ENCODE measurements around the gene CRB3. TPM values are rescaled to one million over a fixed set of nuclear protein-coding genes. Genes with fewer than 3 reads are reported as not detected.

Gene CRB3
- total and polyA plus RNA-seq, 2 donors (not counting 1 experiment from before 2014, with no cell fraction given), result 0.17 TPM; not detected in 1

DNA sequence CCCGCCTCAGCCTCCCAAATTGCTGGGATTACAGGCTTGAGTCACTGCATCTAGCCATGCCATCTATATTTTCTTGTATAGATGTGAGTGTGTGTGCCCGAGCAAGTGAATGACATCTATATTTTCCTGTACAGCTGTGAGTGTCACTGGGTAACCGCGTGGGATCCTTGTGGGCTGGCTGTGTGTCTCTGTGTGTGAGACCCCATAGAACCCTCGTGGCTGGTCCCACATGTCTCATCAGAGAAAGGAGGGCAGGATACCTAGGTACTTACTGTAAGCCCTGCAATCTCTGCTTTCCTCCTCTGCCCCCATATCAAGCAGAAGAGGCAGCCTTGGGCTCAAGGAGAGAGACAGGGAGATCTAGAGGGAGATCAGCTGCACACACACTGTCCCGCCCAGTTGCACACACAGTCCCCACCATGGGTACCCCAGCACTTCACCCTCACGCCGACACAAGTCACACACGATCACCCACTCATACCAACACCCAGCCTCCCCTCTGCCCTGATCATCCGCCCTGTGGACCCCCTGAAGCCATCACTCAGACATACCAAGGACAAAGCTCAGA is 16.9 kb downstream of the CRB3 start:
- no peak overlapping the region for H3K4me3 ChIP-seq (replicated peaks in 1 of 4; ENCODE audit: control extremely low read depth in 1 of 4, insufficient read depth in 1 of 4, low read depth in 3 of 4, low read length in 4 of 4)
- no peak overlapping the region for H3K9ac ChIP-seq (ENCODE audit: insufficient read depth, low read length)
- no peaks in the 10 kb centered on the region for H3K79me2 ChIP-seq (ENCODE audit: control insufficient read depth, insufficient read depth, low read length)
- TF ChIP-seq, protein P1, sequence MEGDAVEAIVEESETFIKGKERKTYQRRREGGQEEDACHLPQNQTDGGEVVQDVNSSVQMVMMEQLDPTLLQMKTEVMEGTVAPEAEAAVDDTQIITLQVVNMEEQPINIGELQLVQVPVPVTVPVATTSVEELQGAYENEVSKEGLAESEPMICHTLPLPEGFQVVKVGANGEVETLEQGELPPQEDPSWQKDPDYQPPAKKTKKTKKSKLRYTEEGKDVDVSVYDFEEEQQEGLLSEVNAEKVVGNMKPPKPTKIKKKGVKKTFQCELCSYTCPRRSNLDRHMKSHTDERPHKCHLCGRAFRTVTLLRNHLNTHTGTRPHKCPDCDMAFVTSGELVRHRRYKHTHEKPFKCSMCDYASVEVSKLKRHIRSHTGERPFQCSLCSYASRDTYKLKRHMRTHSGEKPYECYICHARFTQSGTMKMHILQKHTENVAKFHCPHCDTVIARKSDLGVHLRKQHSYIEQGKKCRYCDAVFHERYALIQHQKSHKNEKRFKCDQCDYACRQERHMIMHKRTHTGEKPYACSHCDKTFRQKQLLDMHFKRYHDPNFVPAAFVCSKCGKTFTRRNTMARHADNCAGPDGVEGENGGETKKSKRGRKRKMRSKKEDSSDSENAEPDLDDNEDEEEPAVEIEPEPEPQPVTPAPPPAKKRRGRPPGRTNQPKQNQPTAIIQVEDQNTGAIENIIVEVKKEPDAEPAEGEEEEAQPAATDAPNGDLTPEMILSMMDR (conservative IDR thresholded peaks at IDR 0.05 in 1 of 2, IDR thresholded peaks at IDR 0.05 in 1 of 2; ENCODE audit: low read depth in 1 of 2, low read length in 2 of 2), result no peak
- no peak for TF ChIP-seq EZH2 (IDR thresholded peaks at IDR 0.05; ENCODE audit: low read length, missing control alignments)
- no peaks in the 10 kb centered on the region for H3K9me3 ChIP-seq (ENCODE audit: control insufficient read depth, insufficient read depth, low read depth, low read length)
- H3K27ac ChIP-seq (ENCODE audit: insufficient read depth, low read length), result no peak overlapping the region
- no peak overlapping the region for H2AFZ ChIP-seq (ENCODE audit: low read length)
- H3K4me2 ChIP-seq (ENCODE audit: extremely low read depth, insufficient read depth, low read length), result no peak overlapping the region
- H4K20me1 ChIP-seq (ENCODE audit: control insufficient read depth, extremely low read depth, insufficient read depth, low read length), result no peaks in the 10 kb centered on the region
- no peaks in the 10 kb centered on the region for H3K27me3 ChIP-seq (ENCODE audit: control insufficient read depth, insufficient read depth, low read length)
- DNase-seq (ENCODE audit: low read depth in 2 of 2), result no peak
- no peaks in the 10 kb centered on the region for H3K36me3 ChIP-seq (ENCODE audit: control insufficient read depth, insufficient read depth, low read length)
- H3K4me1 ChIP-seq (ENCODE audit: control insufficient read depth, extremely low read depth, insufficient read depth, low read length), result no peaks in the 10 kb centered on the region

GRCh38 chr19:6481541-6482342 is 17.7 kb downstream of the CRB3 start, which contains the start of gene DENND1C:
TSS of gene DENND1C (minus strand) at chr19:6481787. CDS start at chr19:6481695, 92 bp downstream.
- DNase-seq (ENCODE audit: low read depth in 2 of 2), result no peak
- Histone ChIP-seq H3K4me1 (ENCODE audit: control insufficient read depth, extremely low read depth, insufficient read depth, low read length) (no peaks in the 10 kb centered on the region), H3K9ac (ENCODE audit: insufficient read depth, low read length) (no peak within 1 kb of the TSS)

GRCh38 chr19:6482343-6482686 is 18.2 kb downstream of the CRB3 start:
- no peak overlapping the region for H3K4me3 ChIP-seq (replicated peaks in 1 of 4; ENCODE audit: control extremely low read depth in 1 of 4, insufficient read depth in 1 of 4, low read depth in 3 of 4, low read length in 4 of 4)
- no peaks in the 10 kb centered on the region for H3K27me3 ChIP-seq (ENCODE audit: control insufficient read depth, insufficient read depth, low read length)
- no peaks in the 10 kb centered on the region for H3K36me3 ChIP-seq (ENCODE audit: control insufficient read depth, insufficient read depth, low read length)
- TF ChIP-seq EZH2 (IDR thresholded peaks at IDR 0.05; ENCODE audit: low read length, missing control alignments), result no peak
- TF ChIP-seq, protein P1 (conservative IDR thresholded peaks at IDR 0.05 in 1 of 2, IDR thresholded peaks at IDR 0.05 in 1 of 2; ENCODE audit: low read depth in 1 of 2, low read length in 2 of 2), result no peak
- H2AFZ ChIP-seq (ENCODE audit: low read length), result no peak overlapping the region
- no peak overlapping the region for H3K9ac ChIP-seq (ENCODE audit: insufficient read depth, low read length)
- H3K79me2 ChIP-seq (ENCODE audit: control insufficient read depth, insufficient read depth, low read length), result no peaks in the 10 kb centered on the region
- H3K4me2 ChIP-seq (ENCODE audit: extremely low read depth, insufficient read depth, low read length), result no peak overlapping the region
- H3K4me1 ChIP-seq (ENCODE audit: control insufficient read depth, extremely low read depth, insufficient read depth, low read length), result no peaks in the 10 kb centered on the region
- H3K9me3 ChIP-seq (ENCODE audit: control insufficient read depth, insufficient read depth, low read depth, low read length), result no peaks in the 10 kb centered on the region
- H4K20me1 ChIP-seq (ENCODE audit: control insufficient read depth, extremely low read depth, insufficient read depth, low read length), result no peaks in the 10 kb centered on the region
- no peak for DNase-seq (ENCODE audit: low read depth in 2 of 2)
- H3K27ac ChIP-seq (ENCODE audit: insufficient read depth, low read length), result no peak overlapping the region

More at GRCh38 chr19:6481541-6482342, 17.7 kb downstream of the CRB3 start, which contains the start of gene DENND1C:
- Histone ChIP-seq H3K79me2 (ENCODE audit: control insufficient read depth, insufficient read depth, low read length) (no peaks in the 10 kb centered on the region), H4K20me1 (ENCODE audit: control insufficient read depth, extremely low read depth, insufficient read depth, low read length) (no peaks in the 10 kb centered on the region), H3K4me3 (replicated peaks in 1 of 4; ENCODE audit: control extremely low read depth in 1 of 4, insufficient read depth in 1 of 4, low read depth in 3 of 4, low read length in 4 of 4) (no peak within 1 kb of the TSS), H3K4me2 (ENCODE audit: extremely low read depth, insufficient read depth, low read length) (no peak within 1 kb of the TSS), H3K9me3 (ENCODE audit: control insufficient read depth, insufficient read depth, low read depth, low read length) (no peaks in the 10 kb centered on the region), H2AFZ (ENCODE audit: low read length) (no peak within 1 kb of the TSS), H3K36me3 (ENCODE audit: control insufficient read depth, insufficient read depth, low read length) (no peaks in the 10 kb centered on the region), H3K27ac (ENCODE audit: insufficient read depth, low read length) (no peak within 1 kb of the TSS), H3K27me3 (ENCODE audit: control insufficient read depth, insufficient read depth, low read length) (no peaks in the 10 kb centered on the region)
- TF ChIP-seq, protein P1 (conservative IDR thresholded peaks at IDR 0.05 in 1 of 2, IDR thresholded peaks at IDR 0.05 in 1 of 2; ENCODE audit: low read depth in 1 of 2, low read length in 2 of 2), result peak; percentile 20 to 52
- TF ChIP-seq EZH2 (IDR thresholded peaks at IDR 0.05; ENCODE audit: low read length, missing control alignments), result no peak
